ENCODE measurements around the gene CYSRT1. TPM values are rescaled to one million over a fixed set of nuclear protein-coding genes. Genes with fewer than 3 reads are reported as not detected.

The CYSRT1 gene
- total RNA-seq, 1 experiment from 2014 or later: 1.3 TPM

GRCh38 chr9:137252555-137253506, 27.9 kb downstream of the CYSRT1 start:
- intact Hi-C loops (cut with micrococcal nuclease): no loop called here
- Histone ChIP-seq H3K4me3 (ENCODE audit: low read length) (no peak overlapping the region), H3K27ac (ENCODE audit: low read length) (no peak overlapping the region), H3K4me1 (ENCODE audit: insufficient read depth, low read length) (peaks cover 15% of the 10 kb centered on the region; the same call in 1 of the 2 replicates), H2AFZ (ENCODE audit: low read length) (no peak overlapping the region), H3K9ac (ENCODE audit: low read length) (no peak overlapping the region), H3K9me3 (ENCODE audit: low read length) (no peaks in the 10 kb centered on the region), H3K9me2 (replicated peaks; ENCODE audit: low read length) (no peaks in the 10 kb centered on the region), H3K4me2 (ENCODE audit: low read length) (no peak overlapping the region), H3K79me2 (ENCODE audit: low read length) (peaks cover 18% of the 10 kb centered on the region), H4K20me1 (ENCODE audit: low read length) (no peaks in the 10 kb centered on the region), H3K36me3 (ENCODE audit: low read depth, low read length) (no peaks in the 10 kb centered on the region), H3F3A (ENCODE audit: low read length, unreplicated experiment) (no peaks in the 10 kb centered on the region), H3K27me3 (ENCODE audit: low read length) (no peaks in the 10 kb centered on the region)
- no peak for TF ChIP-seq EZH2phosphoT487 (IDR thresholded peaks at IDR 0.05; ENCODE audit: borderline replicate concordance, low read length)
- ATAC-seq: no peak
- CTCF ChIA-PET: no interaction called here
- no peak for DNase-seq
- BruUV-seq (replicated peaks): no TSS peak
- POLR2A ChIA-PET (ENCODE audit: unreplicated experiment): no interaction called here

GRCh38 chr9:137253717-137254623, 29.0 kb downstream of the CYSRT1 start:
- BruUV-seq (replicated peaks): TSS peak; percentile 36
- POLR2A ChIA-PET (ENCODE audit: unreplicated experiment): interaction anchor here (1.2 kb wide), 1 partner anchor 13 kb away, joined by 10 read pairs; the partner anchor contains the start of gene TUBB4B
- H3K27ac ChIP-seq (ENCODE audit: low read length): no peak overlapping the region

More at GRCh38 chr9:137253717-137254623, 29.0 kb downstream of the CYSRT1 start:
- H3F3A ChIP-seq (ENCODE audit: low read length, unreplicated experiment): no peaks in the 10 kb centered on the region
- peaks cover 18% of the 10 kb centered on the region for H3K79me2 ChIP-seq (ENCODE audit: low read length)
- peaks cover 15% of the 10 kb centered on the region; the same call in 1 of the 2 replicates for H3K4me1 ChIP-seq (ENCODE audit: insufficient read depth, low read length)
- H3K27me3 ChIP-seq (ENCODE audit: low read length): no peaks in the 10 kb centered on the region
- H3K9me2 ChIP-seq (replicated peaks; ENCODE audit: low read length): no peaks in the 10 kb centered on the region
- H3K4me3 ChIP-seq (ENCODE audit: low read length): peak overlapping the region; percentile 93
- TF ChIP-seq EZH2 (IDR thresholded peaks at IDR 0.05; ENCODE audit: low read length, unreplicated experiment) (no peak), CTCF (conservative IDR thresholded peaks at IDR 0.05; ENCODE audit: low read depth, low read length) (no peak), EZH2phosphoT487 (IDR thresholded peaks at IDR 0.05; ENCODE audit: borderline replicate concordance, low read length) (no peak)
- H4K20me1 ChIP-seq (ENCODE audit: low read length): no peaks in the 10 kb centered on the region
- peak overlapping the region; percentile 91 for H3K4me2 ChIP-seq (ENCODE audit: low read length)
- H2AFZ ChIP-seq (ENCODE audit: low read length): peak overlapping the region; percentile 82; the same call in 1 of the 2 replicates
- intact Hi-C loops (cut with micrococcal nuclease): no loop called here
- no peaks in the 10 kb centered on the region for H3K9me3 ChIP-seq (ENCODE audit: low read length)
- H3K36me3 ChIP-seq (ENCODE audit: low read depth, low read length): no peaks in the 10 kb centered on the region; the same call in 1 of the 2 replicates
- CTCF ChIA-PET: interaction anchor here (0.5 to 1.2 kb wide), 2 partner anchors 17 to 814 kb away, joined by 4 to 7 read pairs; no protein-coding TSS in a partner anchor
- H3K9ac ChIP-seq (ENCODE audit: low read length): peak overlapping the region; percentile 79
- DNase-seq (no peak), ATAC-seq (peak; percentile 7)
